Right ventricle myocardium superior (tissue), 1 donor: ENCODE measurements around the gene ANKRD13A. TPM values are rescaled to one million over a fixed set of nuclear protein-coding genes. Genes with fewer than 3 reads are reported as not detected.
"Not testable (repeated sequence)": the region's sequence is repeated elsewhere in the genome, so short reads cannot be mapped to it uniquely, and the experiment has no call there.

Experiments
- ATAC-seq: fragments of 200-7000 bp; cut with Tn5 transposase; one replicate; pipeline ENCODE4 v1.9.1; 2020; ENCODE audit warnings: mild to moderate bottlenecking; ENCODE audit not compliant: poor library complexity
- DNase-seq: peaks from one replicate; pipeline ENCODE4 v3.0.0-alpha.2; 2020
- intact Hi-C: fragments of 100-400 bp; cut with DNase I; formaldehyde crosslinking; loops from one replicate; pipeline ENCODE4 v1.11.2; 2022
- total RNA-seq: library from RNA; stranded (reverse); fragmentation: NEBNext Ultra II Directional; extraction: Animal tissue kit (Norgen Biotek cat#: 25700); gene quantifications from one replicate; pipeline ENCODE4 v1.2.1, GENCODE V29; 2021
- donor health status: DM: no; HTN: yes; CAD: no; lungs with severe emphysema.

Gene ANKRD13A
- total RNA-seq, 1 donor from 2014 or later: 24.7 TPM

DNA sequence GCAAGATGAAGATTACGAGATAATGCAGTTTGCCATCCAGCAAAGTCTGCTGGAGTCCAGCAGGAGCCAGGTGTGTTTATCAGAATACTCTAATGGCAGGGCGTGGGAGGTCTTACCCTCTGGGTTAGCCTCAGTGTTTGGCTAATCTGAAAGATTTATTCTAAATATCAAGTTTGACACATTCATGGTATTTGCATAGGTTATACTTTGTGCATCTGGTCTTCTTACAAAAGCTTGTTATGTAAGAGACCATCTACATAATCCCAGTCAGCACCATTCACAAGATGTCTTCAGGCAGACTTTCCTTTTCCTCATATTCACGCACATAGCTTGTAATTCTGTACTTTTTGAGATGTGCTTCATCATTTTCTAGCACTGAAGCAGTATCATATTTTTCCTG, 34.7 kb downstream of the ANKRD13A start:
- intact Hi-C loops: no loop called here

DNA sequence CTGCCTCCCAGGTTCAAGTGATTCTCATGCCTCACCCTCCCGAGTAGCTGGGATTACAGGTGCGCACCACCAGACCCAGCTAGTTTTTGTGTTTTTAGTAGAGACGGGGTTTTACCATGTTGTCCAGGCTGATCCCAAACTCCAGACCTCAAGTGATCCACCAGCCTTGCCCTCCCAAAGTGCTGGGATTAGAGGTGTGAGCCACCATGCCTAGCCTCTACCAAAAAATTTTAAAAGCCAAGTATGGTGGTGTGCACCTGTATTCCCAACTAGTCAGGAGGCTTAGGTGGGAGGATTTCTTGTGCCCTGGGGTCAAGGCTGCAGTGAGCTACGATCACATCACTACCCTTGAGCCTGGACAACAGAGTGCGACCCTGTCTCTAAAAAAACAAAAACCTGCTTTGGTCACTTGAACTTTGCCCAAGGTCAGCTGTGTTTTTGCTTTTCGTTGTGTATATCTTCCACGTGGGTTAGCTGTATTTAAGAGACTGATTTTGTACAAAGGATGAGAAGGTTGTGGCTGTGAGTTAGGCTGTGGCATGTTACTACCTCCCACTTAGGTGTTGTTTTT, 36.4 kb downstream of the ANKRD13A start:
- intact Hi-C loops: no loop called here
- ATAC-seq (no peak), DNase-seq (no peak)

More for the DNA sequence above, 34.7 kb downstream of the ANKRD13A start:
- DNase-seq: no peak
- no peak for ATAC-seq

GRCh38 chr12:110037315-110037714, 38.1 kb downstream of the ANKRD13A start:
- ATAC-seq (peak; percentile 9), DNase-seq (no peak)
- intact Hi-C loops: no loop called here

GRCh38 chr12:110038741-110039084, 39.5 kb downstream of the ANKRD13A start:
- ATAC-seq: no peak
- DNase-seq: no peak
- intact Hi-C loops: no loop called here

GRCh38 chr12:110039085-110039807, 40.0 kb downstream of the ANKRD13A start:
- ATAC-seq: no peak
- intact Hi-C loops: no loop called here
- DNase-seq: no peak

DNA sequence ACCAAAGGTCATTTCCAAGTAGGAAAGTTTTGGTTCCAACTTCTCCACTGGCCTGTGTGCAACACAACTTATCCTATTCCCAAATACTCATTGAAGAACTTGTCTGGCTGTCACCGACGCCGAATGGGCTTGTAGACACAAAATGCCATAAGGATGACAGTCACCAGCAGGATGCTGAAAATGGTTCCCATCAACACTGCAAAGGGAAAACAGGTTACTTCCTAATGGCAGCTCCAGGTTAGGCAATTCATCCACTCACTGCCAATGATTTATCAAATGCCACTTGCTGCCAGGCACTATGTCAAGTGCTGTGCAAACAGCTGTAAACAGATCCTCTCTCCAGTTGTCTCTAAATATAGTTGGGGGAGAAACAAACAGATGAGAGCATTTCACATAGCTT, 43.0 kb downstream of the ANKRD13A start:
- peak; percentile 86 for ATAC-seq
- peak; percentile 51 for DNase-seq
- intact Hi-C loops: no loop called here

DNA sequence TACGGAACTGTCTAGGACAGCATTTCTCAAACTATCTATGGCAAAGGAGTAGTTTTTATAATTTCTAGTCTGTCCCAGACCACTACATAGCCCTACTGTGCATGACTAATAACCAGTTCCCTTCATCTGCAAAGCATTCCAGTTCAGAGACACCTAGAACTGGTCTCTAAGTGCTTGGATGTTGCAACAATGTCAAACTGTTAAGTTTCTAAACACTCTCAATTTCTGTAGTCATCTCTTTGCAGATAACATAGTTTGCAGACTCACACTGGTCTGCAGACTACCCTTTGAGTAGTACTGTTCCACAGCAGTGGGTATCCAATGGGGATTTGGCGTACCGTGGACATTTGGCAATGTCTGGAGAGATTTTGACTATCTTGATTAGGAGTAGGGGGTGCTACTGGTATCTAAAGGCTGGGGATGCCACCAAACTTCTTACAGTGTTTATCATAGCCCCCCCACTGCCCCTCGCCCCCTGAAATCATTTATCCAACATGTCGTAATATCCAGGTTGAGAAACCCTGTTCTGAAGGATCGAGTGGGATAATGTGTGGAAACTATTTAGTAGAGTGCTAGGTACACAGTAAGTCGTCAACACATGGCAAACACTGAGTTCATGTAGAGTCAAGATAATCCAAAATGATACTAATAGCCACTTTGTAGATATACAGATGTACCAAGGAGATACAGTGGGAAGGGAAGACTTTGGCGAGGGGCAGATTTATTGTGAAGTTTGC, 47.4 kb downstream of the ANKRD13A start:
- ATAC-seq (no peak), DNase-seq (no peak)
- intact Hi-C loops: no loop called here

- ATAC-seq (no peak), DNase-seq (no peak)
- intact Hi-C loops: no loop called here
Observed at GRCh38 chr12:110047297-110047940, 48.2 kb downstream of the ANKRD13A start.

DNA sequence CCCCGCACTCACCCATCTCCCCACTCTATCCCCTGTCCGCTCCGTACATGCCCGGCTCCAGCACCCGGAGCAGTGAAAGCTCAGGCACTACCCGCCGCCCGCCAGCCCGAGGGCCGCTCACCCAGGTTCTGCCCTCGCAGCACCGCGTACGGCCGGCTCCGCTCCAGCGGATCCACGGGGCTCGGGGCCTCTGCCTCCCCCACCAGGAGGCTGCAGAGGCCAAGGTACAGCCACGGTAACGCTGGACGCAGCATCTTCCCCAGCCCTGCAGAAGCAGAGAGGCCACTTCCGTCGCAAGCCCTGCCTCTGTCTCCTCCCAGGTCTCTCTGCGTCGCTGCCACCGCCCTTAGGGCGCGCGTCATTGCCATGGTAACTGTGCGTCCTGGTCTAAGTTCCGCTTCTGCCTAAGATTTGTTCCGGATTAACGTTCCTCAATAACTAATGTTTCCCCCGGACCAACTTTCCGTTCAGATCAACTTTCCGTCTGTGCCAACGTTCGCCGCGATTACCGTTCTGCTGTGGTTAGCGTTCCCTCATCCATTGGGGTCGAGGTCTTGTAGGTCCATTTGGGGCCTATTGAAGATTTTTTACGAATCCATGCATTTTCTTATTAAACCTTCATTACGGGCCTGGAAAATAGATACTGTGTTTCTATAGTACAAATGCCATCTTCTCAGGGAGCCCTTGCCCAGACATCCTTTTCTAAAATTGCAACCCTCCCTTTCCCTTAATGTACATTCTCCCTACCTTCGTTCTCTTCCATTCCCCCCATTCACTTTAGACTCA, 49.2 kb downstream of the ANKRD13A start, which contains the start of gene C12orf76:
Gene C12orf76 (minus strand): TSS at position 281 of the 786 bp plus-strand sequence. CDS start 27 bp downstream, at position 254.
- ATAC-seq (peak; percentile 98), DNase-seq (peak; percentile 97)
- intact Hi-C loops: no loop called here

DNA sequence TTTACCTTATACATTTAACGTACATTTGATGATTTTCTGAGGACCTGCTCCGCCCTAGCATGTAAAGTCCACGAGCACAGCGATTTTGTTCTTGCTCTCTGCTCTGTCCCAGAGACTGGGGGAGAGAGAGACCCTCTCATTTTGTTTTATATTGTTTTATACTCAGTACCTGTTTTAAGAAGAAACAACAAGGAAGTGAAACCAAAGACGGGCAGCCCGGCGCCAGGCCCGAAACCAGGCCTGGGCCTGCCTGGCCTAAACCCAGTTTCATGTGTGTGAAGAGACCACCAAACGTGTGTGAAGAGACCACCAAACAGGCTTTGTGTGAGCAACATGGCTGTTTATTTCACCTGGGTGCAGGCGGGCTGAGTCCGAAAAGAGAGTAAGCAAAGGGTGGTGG, 49.8 kb downstream of the ANKRD13A start:
- intact Hi-C loops, ATAC-seq: not testable (repeated sequence)

DNA sequence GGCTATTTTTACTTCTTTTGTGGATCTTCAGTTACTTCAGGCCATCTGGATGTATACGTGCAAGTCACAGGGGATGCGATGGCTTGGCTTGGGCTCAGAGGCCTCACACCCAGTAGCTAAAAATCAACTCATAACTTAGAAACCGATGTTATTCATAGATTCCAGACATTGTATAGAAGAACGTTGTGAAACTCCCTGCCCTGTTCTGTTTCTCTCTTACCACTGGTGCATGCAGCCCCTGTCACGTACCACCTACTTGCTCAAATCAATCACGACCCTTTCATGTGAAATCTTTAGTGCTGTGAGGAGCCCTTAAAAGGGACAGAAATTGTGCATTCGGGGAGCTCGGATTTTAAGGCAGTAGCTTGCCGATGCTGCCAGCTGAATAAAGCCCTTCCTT, 50.4 kb downstream of the ANKRD13A start:
- DNase-seq, intact Hi-C loops, ATAC-seq: not testable (repeated sequence)

More for the DNA sequence above, 49.8 kb downstream of the ANKRD13A start:
- not testable (repeated sequence) for DNase-seq

GRCh38 chr12:110050927-110051326, 51.7 kb downstream of the ANKRD13A start:
- ATAC-seq (no peak), DNase-seq (no peak)
- intact Hi-C loops: no loop called here

GRCh38 chr12:110055375-110056352, 56.4 kb downstream of the ANKRD13A start:
- ATAC-seq, intact Hi-C loops, DNase-seq: not testable (repeated sequence)

GRCh38 chr12:110056643-110057042, 57.4 kb downstream of the ANKRD13A start:
- intact Hi-C loops, DNase-seq, ATAC-seq: not testable (repeated sequence)

- intact Hi-C loops: no loop called here
- ATAC-seq (no peak), DNase-seq (no peak)
Observed at GRCh38 chr12:110058875-110059615, 59.8 kb downstream of the ANKRD13A start.

- DNase-seq (no peak), ATAC-seq (no peak)
- intact Hi-C loops: no loop called here
Observed at GRCh38 chr12:110059651-110060000, 60.4 kb downstream of the ANKRD13A start.

GRCh38 chr12:110062241-110062640, 63.0 kb downstream of the ANKRD13A start:
- intact Hi-C loops: no loop called here
- DNase-seq (no peak), ATAC-seq (no peak)
